Pancreas (tissue), 10 donors: ENCODE data around the gene PLCB2. TPM values are rescaled to one million over a fixed set of nuclear protein-coding genes. Genes with fewer than 3 reads are reported as not detected.

Experiments
- ATAC-seq, 4 donors: fragments of 200-7000 bp; cut with Tn5 transposase; one replicate each; pipeline versions ENCODE4 v1.8.0 to v1.9.1; 2020; ENCODE audit warnings: mild to moderate bottlenecking in 4 of 4, moderate library complexity in 4 of 4
- DNase-seq, 6 donors: peaks; one replicate each; pipeline ENCODE4 v3.0.0-alpha.2; 2020
- FAIRE-seq: peaks from 2 replicates; lab custom pipeline; 2012; peaks lifted over from hg19 to GRCh38; lab: Jason Lieb, UNC
- H3K27ac ChIP-seq, 4 donors: fragments of 200-600 bp; sonication (generic); 1 replicate in 3 of 4; 2 replicates in 1 of 4; pipeline versions ENCODE4 v1.5.0 to v1.8.0; 2020
- H3K27me3 ChIP-seq, 4 donors: fragments of 200-600 bp; one replicate each; pipeline ENCODE4 v1.8.0; 2021
- H3K36me3 ChIP-seq, 3 donors: fragments of 200-600 bp; sonication (generic) in 1 of 3; one replicate each; pipeline versions ENCODE4 v1.5.0 to v1.8.0; 2020 to 2021
- H3K4me1 ChIP-seq, 3 donors: fragments of 200-600 bp; one replicate each; pipeline ENCODE4 v1.8.0; 2021
- H3K4me3 ChIP-seq, 4 donors: fragments of 200-600 bp; sonication (generic) in 2 of 4; one replicate each; pipeline versions ENCODE4 v1.5.0 to v1.8.0; 2020 to 2021
- H3K9me3 ChIP-seq, 4 donors: fragments of 200-600 bp; one replicate each; pipeline ENCODE4 v1.8.0; 2021
- WGBS, 2 donors: extraction: QIAGEN DNeasy Blood & Tissue Kit; methylation state at CpG; one replicate each; pipeline ENCODE4 v1.1.7; 2013; 5-methylcytosine and 5-hydroxymethylcytosine counted together
- intact Hi-C, 3 donors: fragments of 100-400 bp; cut with DNase I; formaldehyde crosslinking; loops; one replicate each; pipeline versions ENCODE4 v1.11.1 to v1.14.2; 2022
- polyA plus RNA-seq, 2 donors: library from polyadenylated mRNA; stranded (reverse); fragments of 200-250 nt; gene quantifications; one replicate each; pipeline ENCODE4 v1.2.3, GENCODE V29; 2013
- total RNA-seq, 6 donors: library from RNA; stranded (reverse); fragmentation: NEBNext Ultra II Directional in 4 of 6; extraction: Animal tissue kit (Norgen Biotek cat#: 25700) in 4 of 6; gene quantifications; one replicate each; pipeline versions ENCODE4 v1.2.1 to v1.2.4, GENCODE V29; 2021 to 2023
- TF ChIP-seq, protein P1 (sequence below), 4 donors: fragments of 200-600 bp; sonication (generic) in 3 of 4; IDR thresholded peaks; one replicate each; pipeline versions ENCODE4 v1.5.0 to v1.8.0; 2021; ENCODE audit warnings: antibody characterized with exemption in 4 of 4
- donor health status: healthy with polysubstance abuse.
- donor health status: DM: no; HTN: no; CAD: no; lungs with moderate emphysema.
- donor health status: DM: no; HTN: no; CAD: no.
- donor health status: control.
- donor health status: control.
- donor health status: Bipolar disorder and iron deficiency.
- donor health status: DM: yes; HTN: yes; CAD: no.
- donor health status: DM: no; HTN: no; CAD: no.
- donor health status: DM: no; HTN: no; CAD: no.
- donor health status: DM: yes; HTN: yes; CAD: no.

The PLCB2 gene
- total and polyA plus RNA-seq, 8 donors = 0.94 to 23.5 (median 5.7) TPM

GRCh38 chr15:40340740-40341400 is 33.1 kb upstream of the PLCB2 start, which contains the start of gene CCDC9B:
TSS of gene CCDC9B (minus strand) at chr15:40340939. CDS start at chr15:40340819, 120 bp downstream.
- no peaks in the 10 kb centered on the region for H3K27me3 ChIP-seq
- DNase-seq = peak; percentile 75 to 93 (median 82)
- H3K4me1 ChIP-seq = peaks cover 0 to 13% (median 4%) of the 10 kb centered on the region in 3 donors
- no peak for FAIRE-seq
- peak; percentile 57 to 83 (median 73) for ATAC-seq
- no peaks in the 10 kb centered on the region for H3K36me3 ChIP-seq
- TF ChIP-seq, protein P1, sequence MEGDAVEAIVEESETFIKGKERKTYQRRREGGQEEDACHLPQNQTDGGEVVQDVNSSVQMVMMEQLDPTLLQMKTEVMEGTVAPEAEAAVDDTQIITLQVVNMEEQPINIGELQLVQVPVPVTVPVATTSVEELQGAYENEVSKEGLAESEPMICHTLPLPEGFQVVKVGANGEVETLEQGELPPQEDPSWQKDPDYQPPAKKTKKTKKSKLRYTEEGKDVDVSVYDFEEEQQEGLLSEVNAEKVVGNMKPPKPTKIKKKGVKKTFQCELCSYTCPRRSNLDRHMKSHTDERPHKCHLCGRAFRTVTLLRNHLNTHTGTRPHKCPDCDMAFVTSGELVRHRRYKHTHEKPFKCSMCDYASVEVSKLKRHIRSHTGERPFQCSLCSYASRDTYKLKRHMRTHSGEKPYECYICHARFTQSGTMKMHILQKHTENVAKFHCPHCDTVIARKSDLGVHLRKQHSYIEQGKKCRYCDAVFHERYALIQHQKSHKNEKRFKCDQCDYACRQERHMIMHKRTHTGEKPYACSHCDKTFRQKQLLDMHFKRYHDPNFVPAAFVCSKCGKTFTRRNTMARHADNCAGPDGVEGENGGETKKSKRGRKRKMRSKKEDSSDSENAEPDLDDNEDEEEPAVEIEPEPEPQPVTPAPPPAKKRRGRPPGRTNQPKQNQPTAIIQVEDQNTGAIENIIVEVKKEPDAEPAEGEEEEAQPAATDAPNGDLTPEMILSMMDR (IDR thresholded peaks at IDR 0.05) = no peak
- 31 to 40% methylated on average over 17 of the region's 17 CpGs for WGBS, 2 donors
- peak within 1 kb of the TSS in 2 of 4 donors; percentile 27 to 35 for H3K4me3 ChIP-seq
- H3K27ac ChIP-seq = peak within 1 kb of the TSS; percentile 72 to 87 (median 82)
- no peaks in the 10 kb centered on the region for H3K9me3 ChIP-seq
- intact Hi-C loops = loop anchor here in 1 of 3 donors (10.0 kb wide), 2 partner anchors 56 to 84 kb away; partner anchors contain the start of gene ANKRD63

GRCh38 chr15:40340038-40340739 is 32.5 kb upstream of the PLCB2 start:
- Histone ChIP-seq H3K9me3 (no peaks in the 10 kb centered on the region), H3K36me3 (no peaks in the 10 kb centered on the region), H3K27ac (peak overlapping the region; percentile 72 to 87 (median 82)), H3K27me3 (no peaks in the 10 kb centered on the region), H3K4me3 (peak overlapping the region in 2 of 4 donors; percentile 27 to 35), H3K4me1 (peaks cover 0 to 14% (median 4%) of the 10 kb centered on the region in 3 donors)
- ATAC-seq (peak; percentile 33 to 54 (median 45)), DNase-seq (peak in 5 of 6 donors; percentile 41 to 85 (median 72)), FAIRE-seq (no peak)
- intact Hi-C loops = loop anchor here in 1 of 3 donors (10.0 kb wide), 2 partner anchors 55 to 85 kb away; partner anchors contain the start of gene ANKRD63
- TF ChIP-seq, protein P1 (IDR thresholded peaks at IDR 0.05) = no peak
- 54 to 62% methylated on average over 14 of the region's 14 CpGs for WGBS, 2 donors

DNA sequence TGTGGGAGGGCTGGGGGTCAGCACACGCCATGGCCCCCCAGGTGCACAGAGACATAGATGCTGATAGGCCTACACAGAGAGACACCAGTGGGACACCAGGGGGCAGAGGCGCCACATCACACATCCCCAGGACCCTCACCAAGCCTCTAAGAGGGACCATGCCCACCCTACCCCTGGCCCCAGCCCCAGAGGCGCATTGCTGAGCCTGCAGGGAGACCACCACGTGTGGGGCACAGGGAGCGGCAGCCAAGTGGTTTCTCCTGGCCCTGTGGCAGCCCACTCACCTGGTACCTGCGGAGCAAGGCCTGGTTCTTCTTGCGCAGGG is 31.8 kb upstream of the PLCB2 start:
- ATAC-seq = no peak
- H3K27me3 ChIP-seq = no peaks in the 10 kb centered on the region
- FAIRE-seq = no peak
- 72 to 74% methylated on average over 6 to 7 of the region's 7 CpGs for WGBS, 2 donors
- H3K9me3 ChIP-seq = no peaks in the 10 kb centered on the region
- no peak for DNase-seq
- H3K27ac ChIP-seq = peak overlapping the region; percentile 72 to 87 (median 82)
- H3K4me3 ChIP-seq = peak overlapping the region in 2 of 4 donors; percentile 27 to 35
- H3K4me1 ChIP-seq = peaks cover 0 to 21% (median 4%) of the 10 kb centered on the region in 3 donors
- TF ChIP-seq, protein P1 (IDR thresholded peaks at IDR 0.05) = no peak
- intact Hi-C loops = loop anchor here in 1 of 3 donors (5.0 kb wide), 1 partner anchor 57 kb away; the partner anchor contains the start of gene ANKRD63
- no peaks in the 10 kb centered on the region for H3K36me3 ChIP-seq

DNA sequence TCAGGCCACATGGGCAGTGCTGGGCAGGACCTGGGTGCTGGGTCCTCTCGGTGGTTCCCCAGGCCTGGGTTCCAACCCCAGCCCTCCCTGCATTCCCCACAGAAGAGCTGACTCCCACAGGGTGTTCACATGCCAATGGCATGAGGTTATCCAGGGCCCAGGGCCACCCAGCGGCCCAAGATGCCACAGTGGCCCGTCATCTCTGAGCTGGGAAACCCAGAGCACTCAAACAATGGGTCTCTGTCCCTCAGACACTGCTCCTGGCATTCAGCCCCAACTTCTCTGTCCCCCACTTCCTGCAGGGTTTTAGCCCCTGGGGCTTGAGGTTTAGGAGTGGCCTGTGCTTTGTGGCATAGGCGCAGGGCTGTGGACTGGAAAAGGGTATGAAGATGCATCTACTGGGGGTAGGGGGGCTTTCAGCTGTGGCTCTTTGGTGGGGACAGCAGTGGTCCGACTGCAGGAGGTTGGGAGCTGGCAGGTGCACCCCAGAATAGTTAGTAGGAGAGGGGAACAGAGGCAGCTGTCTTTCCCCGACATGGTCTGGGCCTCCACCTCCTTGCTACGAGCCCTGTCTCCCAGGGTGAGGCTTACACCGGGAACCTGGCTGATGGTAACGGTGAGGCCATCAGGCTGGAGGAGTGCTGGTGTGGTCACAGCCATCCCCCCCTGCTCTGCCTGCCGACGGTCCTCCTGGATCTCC is 31.3 kb upstream of the PLCB2 start:
- Histone ChIP-seq H3K9me3 (no peaks in the 10 kb centered on the region), H3K4me1 (peaks cover 0 to 24% (median 4%) of the 10 kb centered on the region in 3 donors), H3K27ac (peak overlapping the region; percentile 72 to 87 (median 82)), H3K4me3 (peak overlapping the region in 2 of 4 donors; percentile 27 to 35), H3K27me3 (no peaks in the 10 kb centered on the region), H3K36me3 (no peaks in the 10 kb centered on the region)
- intact Hi-C loops = loop anchor here in 1 of 3 donors (5.0 kb wide), 1 partner anchor 57 kb away; the partner anchor contains the start of gene ANKRD63
- TF ChIP-seq, protein P1 (IDR thresholded peaks at IDR 0.05) = no peak
- DNase-seq (peak in 5 of 6 donors; percentile 55 to 87 (median 77)), ATAC-seq (peak; percentile 25 to 66 (median 62)), FAIRE-seq (no peak)
- 57 to 63% methylated on average over 11 of the region's 11 CpGs for WGBS, 2 donors
